HG03520 (cell line): ENCODE results near the gene KPNA3.
A peak's percentile ranks its signal among the peaks of the same experiment; 100 is the strongest.
"Not testable (repeated sequence)": the region's sequence is repeated elsewhere in the genome, so short reads cannot be mapped to it uniquely, and the experiment has no call there.

Source experiments
- ATAC-seq: cut with Tn5 transposase; IDR thresholded peaks from one replicate; pipeline ENCODE4 v1.9.1; 2021; ENCODE audit warnings: mild to moderate bottlenecking, moderate library complexity; ENCODE audit not compliant: unreplicated experiment

KPNA3 gene

GRCh38 chr13:49807681-49808080 is 15.2 kb upstream of the KPNA3 start:
- no peak for ATAC-seq

- ATAC-seq = no peak
Observed at GRCh38 chr13:49806126-49806536, 13.6 kb upstream of the KPNA3 start.

DNA sequence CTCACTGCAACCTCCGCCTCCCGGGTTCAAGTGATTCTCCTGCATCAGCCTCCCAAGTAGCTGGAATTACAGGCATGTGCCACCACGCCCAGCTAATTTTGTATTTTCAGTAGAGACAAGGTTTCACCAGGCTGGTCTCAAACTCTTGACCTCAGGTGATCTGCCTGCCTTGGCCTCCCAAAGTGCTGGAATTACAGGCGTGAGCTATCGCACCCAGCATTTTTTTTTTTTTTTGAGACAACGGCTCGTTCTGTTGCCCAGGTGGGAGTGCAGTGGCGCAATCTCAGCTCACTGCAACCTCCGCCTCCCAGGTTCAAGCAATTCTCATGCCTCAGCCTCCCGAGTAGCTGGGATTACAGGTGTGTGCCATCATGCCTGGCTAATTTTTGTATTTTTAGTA is 10.6 kb upstream of the KPNA3 start:
- ATAC-seq = not testable (repeated sequence)

GRCh38 chr13:49802426-49802825 is 9.9 kb upstream of the KPNA3 start:
- ATAC-seq = no peak

DNA sequence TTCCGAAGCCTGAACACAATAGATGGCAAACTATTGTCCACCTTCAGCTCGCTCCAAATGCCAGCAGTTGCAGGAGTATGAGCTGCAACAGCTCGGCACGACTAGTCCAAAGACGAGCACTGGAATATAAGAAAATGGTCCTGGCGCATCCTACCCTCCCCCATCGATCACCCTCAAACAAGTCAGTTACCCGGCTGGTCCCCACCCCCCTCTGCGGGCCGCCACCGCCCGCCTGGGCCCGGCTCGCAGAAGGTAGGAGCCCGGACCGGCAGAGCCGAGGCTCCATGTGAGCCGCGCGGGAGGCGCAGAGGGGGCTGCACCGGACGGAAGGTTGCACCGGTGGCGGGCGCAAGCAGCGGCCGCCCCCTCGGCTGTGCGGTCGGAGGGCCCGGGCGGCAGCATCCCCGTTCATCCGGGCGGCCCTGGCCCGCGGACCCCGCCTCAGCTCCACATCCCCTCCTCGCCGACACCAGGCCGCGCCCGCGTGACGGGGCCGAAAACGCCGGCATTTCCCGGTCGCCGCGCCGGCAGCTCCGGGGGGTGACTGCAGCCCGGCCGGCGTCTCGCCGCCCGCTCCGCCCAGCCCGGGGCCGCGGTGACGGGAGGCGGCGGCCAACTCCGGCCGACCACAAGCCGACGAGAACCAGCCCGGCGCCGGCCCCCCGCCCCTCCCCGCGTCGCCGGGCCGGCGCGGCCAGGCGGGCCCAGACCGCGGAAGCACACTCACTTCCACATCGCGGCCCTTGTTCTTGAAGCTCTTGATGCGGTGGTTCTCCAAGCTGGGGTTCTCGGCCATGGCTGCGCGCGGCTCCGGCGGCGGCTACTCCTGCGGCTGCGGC is 552 bp downstream of the KPNA3 start:
- ATAC-seq = peak; percentile 22

DNA sequence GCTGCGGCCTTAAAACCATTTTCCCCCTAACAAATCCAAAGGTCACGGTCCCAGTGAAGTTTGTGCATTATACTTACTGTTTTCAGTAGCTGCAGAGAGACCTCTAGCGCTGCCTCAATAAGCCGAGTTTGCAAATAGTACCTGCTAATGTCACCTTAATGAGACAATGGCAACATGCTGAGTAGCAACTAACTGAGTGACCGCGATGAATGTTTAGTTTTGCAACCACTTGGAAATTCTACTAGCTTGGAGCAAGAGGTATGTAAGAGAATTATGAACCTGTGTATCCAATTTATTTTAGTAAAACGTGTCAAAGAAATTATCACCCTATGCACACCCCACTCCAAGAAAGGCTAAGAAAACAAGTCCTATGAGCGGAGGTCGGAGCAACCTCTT is 1.2 kb downstream of the KPNA3 start:
- no peak for ATAC-seq

GRCh38 chr13:49789968-49790367 is 2.5 kb downstream of the KPNA3 start:
- ATAC-seq = no peak

DNA sequence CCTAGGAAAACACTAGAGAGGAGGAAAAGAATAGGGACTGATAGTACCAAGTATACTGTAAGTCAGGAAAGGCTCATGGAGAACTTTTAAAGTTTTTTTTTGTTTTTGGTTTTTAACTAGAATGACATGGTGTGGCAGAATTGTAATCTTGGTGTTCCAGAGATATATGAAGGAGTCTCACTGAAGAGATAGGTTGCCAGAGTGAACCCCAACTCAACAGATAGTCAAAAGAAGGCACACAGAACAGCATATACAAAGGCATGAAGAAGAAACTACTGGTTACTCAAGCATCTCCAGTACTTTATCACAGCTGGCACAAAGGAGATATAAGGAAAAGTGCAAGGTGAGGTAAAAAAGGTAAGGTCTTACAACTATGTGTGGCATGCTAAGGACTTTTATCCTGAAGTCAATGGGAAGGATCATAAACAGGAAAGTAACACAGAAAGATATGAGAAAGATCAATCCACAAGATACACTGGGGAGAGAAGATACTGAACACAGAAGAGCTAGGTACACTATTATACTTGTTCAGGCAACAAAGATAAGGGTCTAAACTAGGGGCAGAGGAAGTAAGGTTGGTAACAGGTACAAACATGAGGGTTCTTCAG is 6.0 kb downstream of the KPNA3 start:
- no peak for ATAC-seq

- ATAC-seq = no peak
Observed at GRCh38 chr13:49784886-49785570, 7.5 kb downstream of the KPNA3 start.

DNA sequence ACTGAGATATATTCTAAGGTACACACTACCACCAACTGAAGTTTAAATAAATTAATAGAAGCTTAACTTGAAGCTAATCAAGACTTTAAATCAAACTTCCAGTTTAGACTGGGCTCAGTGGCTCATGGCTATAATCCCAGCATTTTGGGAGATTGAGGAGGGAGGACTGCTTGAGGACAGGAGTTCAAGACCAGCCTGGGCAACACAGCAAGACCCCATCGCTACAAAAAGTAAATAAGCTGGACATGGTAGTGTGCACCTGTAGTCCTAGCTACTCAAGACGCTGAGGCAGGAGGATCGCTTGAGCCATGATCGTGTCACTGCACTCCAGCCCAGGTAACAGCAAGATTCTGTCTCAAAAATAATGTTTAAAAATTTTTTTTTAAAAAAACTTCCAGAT is 8.6 kb downstream of the KPNA3 start:
- ATAC-seq = no peak

- no peak for ATAC-seq
Observed at GRCh38 chr13:49782784-49783183, 9.7 kb downstream of the KPNA3 start.

DNA sequence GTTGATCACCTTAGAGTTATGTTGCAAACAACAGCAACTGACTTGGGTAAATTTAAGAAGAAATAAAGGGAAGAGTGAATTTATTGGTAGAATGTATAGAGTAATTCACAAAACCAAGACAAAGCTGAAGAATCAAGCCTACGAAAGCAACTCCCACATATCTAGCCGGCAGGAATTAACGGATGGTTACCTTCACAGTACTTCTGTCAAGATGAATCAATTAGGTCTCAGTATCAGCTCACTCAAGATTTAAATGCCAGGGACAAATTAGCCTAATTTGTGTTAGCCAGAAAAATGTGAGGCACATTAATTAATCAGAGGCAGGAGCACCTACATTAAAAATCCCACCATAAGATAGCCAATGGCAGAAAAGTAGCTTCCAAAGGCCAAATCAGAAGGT is 10.7 kb downstream of the KPNA3 start:
- ATAC-seq = no peak

GRCh38 chr13:49779721-49780120 is 12.8 kb downstream of the KPNA3 start:
- no peak for ATAC-seq

DNA sequence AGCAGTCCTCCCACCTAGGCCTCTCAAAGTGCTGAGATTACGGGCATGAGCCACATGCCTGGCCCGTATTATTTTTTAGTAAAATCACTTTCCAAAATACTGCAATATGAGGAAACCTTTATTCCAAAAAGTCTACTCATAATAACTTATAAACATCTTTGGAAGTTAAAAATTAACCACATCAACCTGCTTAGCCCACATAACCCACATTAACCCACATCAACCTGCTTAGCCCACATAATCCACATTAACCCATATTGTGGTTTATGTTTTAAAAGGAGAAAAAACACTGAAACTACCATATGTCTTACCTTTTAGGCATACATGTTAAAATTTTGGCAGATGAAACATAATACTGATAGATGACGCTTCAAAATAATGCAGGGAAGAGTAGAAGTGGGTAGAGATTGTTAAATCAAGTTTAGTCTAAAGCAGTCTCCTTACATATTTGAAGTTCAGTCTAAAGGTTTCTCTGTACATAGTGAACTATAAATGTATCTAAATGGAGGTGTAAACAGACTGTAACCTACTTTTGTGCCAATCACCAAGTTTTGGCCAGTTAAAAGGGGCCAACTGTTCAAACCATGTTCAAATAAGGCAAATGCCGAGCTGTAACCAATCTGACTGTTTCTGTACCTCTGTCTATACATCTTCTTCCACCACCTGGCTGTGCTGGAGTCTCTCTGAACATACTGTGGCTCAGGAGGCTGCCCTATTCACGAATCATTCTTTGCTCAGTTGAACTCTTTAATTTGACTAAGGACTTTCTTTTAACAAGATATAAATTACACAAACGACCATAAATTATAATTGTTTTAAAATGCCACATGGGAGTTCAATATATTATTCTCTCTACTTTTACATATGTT is 14.5 kb downstream of the KPNA3 start:
- ATAC-seq = no peak

- ATAC-seq = no peak
Observed at GRCh38 chr13:49776871-49777270, 15.6 kb downstream of the KPNA3 start.

DNA sequence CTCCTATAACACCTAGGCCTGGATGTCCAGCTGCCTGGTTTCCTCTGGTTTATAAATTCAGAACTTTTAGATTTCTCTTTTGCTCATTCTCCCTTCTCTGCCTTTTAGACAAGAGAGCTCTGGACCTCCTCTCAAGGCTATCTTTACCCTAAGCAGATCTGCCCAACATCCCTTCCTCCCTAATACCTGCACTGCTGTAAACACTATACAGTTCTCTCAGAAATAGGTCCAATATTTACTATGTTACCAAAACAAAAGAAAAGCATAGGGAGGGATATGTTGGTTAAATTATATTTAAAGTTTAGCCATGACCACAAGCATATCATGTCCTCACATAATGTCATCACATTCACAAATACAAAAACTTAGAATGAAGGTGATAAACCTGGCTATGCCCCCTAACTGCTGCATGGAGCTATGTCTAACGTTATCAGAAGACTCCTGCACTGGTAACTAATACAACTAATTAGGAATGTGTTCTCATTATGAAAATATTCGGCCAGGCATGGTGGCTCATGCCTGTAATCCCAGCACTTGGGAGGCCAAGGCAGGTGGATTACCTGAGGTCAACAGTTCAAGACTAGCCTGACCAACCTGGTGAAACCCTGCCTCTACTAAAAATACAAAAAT is 18.0 kb downstream of the KPNA3 start:
- no peak for ATAC-seq

GRCh38 chr13:49772828-49773227 is 19.7 kb downstream of the KPNA3 start:
- no peak for ATAC-seq

GRCh38 chr13:49761811-49762210 is 30.7 kb downstream of the KPNA3 start:
- not testable (repeated sequence) for ATAC-seq

DNA sequence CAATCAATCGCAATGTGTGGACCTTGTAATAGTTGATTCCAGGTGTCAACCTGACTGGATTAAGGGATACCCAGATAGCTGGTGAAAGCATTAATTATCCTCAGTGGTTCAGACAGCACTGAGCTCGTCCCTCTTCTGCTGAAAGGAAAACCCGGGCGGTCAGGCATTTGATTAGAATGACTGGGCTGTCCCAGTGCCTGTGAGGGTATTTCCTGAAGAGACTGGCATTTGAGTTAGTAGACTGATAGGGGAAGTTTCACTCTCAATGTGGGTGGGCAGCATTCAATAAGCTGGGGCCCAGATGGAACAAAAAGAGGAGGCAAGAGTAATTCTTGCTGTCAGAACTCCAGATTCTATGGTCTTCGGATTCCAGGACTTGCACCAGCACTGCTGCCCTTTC is 31.9 kb downstream of the KPNA3 start:
- no peak for ATAC-seq

- no peak for ATAC-seq
Observed at GRCh38 chr13:49759503-49759902, 33.0 kb downstream of the KPNA3 start.

- no peak for ATAC-seq
Observed at GRCh38 chr13:49756263-49756662, 36.2 kb downstream of the KPNA3 start.
